GM19035 (cell line): Measurements from ENCODE around the gene JAM3.
"Not testable (repeated sequence)": the region's sequence is repeated elsewhere in the genome, so short reads cannot be mapped to it uniquely, and the experiment has no call there.

Experiments
- ATAC-seq: cut with Tn5 transposase; IDR thresholded peaks from one replicate; pipeline ENCODE4 v1.9.1; 2021; ENCODE audit not compliant: unreplicated experiment

JAM3 gene

DNA sequence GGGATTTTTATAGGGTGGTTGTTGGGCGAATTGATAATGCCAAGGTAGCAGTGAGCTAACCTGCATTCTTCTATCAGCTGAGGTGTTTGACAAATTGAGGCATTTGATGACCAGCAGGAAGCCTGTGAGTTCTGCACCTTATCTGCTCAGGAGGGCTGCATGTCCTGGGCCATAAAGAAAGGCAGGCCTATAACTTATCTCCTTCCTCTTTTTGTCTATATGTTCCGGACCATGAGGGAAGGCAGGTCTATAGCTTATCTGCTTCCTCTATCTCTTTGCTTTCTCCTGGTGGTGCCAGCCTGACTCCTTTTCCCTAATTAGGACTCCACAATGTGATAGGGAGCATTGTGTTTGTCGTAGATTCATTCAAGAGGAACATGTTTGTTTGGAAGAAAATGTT, 8.6 kb upstream of the JAM3 start:
- ATAC-seq: no peak

DNA sequence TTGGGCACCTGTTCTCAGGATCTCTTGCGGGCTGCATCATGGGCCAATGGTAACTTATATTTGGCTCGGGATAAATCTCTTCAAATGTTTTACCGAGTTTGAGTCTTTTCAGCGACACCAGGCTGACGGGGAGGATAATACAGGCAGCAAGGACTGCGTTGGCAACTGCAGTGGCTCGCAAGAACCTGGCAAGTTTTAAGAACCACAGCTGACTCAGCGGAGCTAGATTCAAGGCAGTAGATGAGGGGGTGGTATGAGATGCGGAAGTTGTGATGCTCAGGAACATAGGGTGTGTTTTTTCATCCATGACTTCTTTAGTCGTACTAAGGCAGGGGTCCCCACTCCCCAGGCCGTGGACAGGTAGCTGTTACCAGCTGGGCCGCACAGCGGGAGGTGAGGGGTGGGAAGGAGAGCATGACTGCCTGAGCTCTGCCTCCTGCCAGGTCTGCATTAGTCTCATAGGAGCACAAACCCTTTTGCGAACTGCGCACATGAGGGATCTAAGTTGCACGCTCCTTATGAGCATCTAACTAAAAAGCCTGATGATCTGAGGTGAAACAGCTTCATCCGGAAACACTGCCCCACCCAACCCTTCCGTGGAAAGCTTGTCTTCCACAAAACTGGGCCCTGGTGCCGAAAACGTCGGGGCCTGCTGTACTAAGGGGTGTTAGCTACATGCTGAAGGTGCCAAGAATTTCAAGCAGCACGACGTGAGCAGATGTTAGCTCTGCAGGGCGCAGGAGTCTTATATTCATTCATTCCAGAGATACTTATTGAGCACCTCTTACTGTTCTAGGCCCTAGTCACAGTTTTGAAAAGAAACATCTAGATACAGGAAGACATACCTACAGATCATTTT, 6.4 kb upstream of the JAM3 start:
- ATAC-seq: no peak

DNA sequence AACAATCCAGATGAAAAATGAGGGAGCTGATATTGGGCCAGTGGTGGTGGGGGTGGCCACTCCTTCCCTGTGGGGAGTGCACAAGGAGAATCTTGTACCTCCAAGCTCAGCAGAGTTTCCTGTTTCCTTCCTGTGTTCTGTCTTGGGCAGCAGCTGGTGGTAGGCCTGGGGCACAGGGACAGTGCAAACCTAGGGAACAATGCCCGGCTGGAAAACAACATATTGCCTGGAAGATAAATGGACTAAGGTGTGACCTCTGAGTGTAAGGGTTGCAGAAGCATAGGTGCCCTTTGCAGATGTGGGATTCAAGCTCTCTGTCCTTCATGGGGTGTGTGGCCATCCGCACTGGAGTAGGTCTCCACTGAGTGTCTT, 5.8 kb upstream of the JAM3 start:
- ATAC-seq: no peak

DNA sequence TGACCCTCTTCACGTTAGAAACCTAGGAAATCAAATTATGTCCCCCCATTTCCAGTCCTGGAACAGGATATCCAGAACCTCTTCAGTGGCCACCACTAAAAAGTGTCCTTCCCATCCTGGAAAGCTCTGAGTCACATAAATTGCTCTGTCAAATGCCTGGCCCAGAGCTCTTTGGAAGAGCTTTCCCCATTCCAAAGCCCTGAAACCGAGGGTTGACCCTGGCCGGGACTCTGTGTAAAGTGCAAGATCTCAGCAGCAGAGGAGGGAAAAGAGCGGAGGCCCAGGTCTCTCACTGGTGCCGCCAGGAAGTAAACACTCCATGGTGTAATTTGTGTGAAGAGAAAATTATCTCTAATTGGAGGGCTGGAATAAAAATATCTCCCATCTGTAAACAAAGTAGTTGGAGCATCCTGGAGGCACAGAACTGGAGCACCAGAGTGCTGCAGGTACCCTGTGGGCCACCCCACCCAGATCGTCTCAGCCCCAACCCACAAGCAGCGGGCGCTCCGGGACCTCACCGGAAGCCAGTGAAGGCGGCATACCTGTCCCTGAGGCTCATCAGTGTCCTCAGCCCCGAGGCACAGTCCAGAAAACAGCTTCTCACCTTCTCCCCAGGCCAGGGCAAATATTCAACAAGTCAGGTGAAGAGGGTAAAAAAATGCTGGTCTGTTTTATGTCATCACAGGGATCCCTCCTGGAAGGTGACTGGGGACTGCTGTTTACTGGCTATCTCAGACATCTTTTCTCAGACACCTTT, 4.7 kb upstream of the JAM3 start:
- no peak for ATAC-seq

DNA sequence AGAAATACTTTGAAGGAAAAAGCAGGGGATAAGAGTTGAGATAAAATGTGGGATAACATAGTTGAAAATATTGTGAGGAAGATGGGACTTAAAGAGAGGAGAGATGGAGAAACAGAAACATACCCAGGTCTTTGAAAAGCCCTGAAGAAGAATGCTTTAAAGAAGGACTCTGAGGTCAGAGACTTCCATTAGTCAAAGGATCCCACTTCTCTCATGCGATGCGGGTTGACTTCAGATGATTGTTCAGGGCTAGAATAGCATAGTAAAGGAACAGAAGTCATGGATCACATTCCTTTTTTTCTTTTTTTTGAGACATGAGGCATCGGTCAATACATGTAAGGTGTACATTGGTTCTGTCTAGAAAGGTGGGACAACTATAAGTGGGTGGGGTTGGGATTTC, 3.5 kb upstream of the JAM3 start:
- no peak for ATAC-seq

DNA sequence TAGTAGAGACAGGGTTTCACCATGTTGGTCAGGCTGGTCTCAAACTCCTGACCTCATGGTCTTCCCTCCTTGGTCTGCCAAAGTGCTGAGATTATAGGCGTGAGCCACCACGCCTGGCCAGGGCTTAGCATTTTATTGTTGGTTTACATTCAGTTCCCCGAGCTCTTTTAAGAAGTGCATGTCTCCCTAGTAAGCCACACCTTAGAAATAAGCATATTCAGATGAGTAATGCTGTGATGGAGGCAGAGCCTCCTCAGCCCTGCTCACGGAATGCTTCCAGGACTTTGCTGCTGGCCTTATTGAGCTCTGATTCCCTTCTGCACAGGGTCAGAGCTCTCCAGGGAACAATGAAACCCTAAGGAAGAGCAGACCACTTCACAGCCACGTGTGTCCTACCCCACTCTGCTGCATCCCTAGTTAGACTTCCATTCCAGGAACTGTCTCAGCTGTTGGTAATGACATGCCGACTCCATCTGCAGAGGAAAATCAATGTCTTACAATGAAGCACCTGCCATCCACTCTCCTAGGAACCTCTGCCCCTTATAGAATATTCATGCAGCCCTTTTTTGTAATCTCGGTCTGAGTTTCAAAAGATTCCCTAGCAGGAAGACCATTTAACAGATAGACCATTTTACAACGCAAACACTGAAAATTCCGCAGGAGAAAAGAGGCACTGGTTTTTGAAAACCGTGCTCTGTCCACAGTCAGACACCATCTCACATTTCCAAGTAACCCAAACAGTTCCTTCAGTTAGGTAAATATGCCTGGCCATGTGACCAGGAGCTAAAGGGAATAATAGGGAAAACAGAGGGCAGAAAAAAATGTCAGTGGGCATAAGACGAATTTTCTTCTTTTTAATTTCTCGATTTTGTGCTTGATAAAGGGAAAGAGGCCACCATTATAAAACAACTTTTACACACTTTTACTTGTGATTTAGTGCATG, 1.7 kb upstream of the JAM3 start:
- ATAC-seq: no peak

DNA sequence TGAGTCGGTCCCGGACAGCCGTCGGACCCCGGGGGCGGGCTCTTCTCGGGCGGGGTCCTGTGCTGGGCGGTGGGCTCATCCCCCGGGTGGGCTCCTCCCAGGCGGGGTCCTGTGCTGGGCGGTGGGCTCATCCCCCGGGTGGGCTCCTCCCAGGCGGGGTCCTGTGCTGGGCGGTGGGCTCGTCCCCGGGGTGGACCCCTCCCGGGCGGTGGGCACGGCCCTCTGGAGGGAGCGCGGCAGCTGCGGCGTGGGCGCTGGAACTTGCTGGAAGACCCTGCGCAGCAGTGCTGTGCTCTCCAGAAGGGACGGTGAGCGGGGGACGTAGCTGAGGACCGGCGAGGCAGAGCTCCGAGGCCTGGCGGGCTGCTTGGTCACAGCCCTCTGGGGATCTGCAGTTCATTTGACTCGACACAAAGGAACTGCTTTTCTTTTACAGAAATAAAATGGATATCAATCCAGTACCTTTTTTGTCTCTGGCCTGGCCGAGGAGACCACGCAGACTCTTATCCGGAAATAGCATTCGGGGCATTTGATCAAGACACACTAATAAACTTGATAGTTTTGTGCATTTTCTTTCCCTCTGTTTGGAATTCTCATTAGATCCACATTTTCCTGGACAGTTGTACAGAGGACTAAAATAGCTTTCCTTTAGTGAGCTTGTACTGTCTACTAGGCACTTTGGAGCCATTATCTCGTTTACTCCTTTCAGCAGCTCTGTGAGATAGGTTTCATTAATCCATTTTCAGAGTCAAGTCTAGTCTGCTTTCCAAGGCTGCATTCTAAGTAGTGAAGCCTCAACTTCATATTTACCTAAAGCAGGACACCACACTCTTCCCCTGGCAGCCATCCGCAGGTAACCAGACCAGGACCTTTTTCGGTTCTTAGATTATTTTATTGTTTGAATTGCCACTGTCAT, 812 bp downstream of the JAM3 start:
- ATAC-seq: no peak

DNA sequence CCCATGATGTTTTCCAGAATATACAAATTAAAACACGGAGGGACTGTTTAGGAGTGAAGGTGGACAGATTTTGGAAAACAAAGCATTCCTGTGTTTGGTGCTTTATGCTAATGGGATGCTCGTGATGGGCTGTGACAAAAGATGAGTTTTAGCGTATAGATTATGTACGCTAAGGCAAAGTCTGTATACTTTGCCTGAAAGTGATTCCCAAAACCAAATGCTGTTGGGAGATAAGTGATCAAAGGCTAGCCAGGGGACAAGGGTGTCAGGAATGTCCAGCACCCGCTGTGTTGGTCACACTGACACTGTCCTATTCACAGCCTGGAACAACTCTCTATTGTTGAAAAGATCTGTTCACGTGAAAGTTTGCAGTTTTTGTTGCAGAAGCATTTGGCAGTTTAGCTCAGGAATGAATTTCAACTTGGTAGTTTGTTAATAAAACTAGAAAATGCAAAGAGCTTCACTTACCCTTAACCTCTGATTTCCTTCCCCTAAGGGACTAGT, 1.5 kb downstream of the JAM3 start:
- no peak for ATAC-seq

DNA sequence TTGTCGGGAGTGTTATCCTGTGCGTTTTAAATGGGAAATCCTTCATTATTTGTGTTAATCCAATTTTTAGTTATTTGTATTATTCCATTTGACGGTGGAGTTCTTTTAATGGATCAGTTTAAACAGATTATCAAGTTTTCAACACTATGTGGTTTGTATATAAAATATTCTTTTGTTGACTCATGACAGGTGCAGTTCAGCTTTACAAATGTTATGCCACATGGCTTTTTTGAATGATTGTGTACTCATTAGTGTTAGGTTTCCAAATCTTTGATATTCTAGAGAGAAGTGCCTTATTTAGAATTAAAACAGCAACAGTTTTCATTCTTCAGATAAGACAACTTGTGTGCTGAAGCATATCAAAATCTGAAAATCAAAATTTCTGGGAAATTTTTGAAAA, 2.4 kb downstream of the JAM3 start:
- ATAC-seq: no peak

DNA sequence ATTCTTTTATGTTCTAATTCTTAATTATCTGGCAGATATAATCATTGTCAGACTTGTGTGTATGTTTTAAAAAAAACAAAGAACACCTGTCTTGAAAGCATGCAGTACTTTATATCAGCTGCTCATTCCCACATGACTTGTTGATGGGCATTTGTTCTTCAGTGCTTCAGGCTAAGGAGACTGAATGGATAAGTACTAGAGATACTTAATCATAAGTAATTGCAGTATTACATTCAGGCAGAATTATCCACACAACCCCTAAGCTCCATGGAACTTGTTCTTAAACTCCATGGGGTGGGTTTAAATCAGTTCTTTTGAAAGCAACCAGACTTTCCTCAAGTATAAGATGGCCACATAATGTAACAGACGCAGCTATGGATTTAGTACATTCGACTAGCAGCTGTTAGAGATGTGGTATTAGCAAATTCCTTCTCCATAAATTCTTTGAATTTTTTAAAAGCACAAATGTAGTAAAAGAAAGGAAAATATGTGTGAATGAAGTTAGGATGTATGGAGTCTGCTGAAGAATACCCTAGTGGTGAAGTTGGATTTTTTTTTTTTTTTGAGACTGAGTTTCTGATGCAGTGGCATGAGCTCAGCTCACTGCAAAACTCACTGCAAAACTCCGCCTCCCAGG, 3.0 kb downstream of the JAM3 start:
- no peak for ATAC-seq

DNA sequence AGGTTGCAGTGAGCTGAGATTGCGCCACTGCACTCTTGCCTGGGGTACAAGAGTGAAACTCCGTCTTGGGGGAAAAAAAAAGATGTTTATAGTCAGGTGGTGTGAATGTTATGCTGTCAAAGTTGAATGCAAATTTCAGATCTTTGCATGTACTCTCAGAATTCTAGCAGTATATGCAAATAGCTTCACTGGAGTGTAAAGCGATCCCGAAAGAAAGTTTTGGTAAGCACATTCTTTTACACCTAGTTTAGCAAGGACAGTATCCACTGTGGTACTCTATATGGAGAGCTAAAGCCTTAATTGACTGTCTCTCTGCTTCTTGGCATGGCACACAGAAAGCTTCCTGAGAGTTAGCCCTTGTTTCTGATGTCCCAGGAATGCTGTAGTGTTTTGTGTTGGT, 4.0 kb downstream of the JAM3 start:
- peak; percentile 56 for ATAC-seq

DNA sequence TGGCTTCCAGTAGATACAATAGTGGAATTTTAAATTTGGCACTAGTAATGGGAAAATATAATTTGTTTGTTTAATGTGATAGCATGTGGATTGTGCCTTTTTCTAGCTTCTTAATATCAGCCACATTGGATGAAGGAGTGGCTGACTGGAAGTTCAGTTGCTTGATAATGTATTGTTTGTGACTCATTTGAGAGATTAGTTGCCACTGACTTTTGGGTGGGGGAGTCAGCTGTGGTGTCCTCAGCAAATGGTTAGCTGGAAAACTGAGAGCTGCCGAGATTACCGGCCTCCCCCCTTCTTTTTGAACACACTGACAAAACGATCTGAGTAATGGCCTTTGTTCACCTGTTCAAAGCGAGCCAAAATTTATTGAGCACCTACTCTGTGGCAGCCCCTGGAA, 5.5 kb downstream of the JAM3 start:
- ATAC-seq: no peak

DNA sequence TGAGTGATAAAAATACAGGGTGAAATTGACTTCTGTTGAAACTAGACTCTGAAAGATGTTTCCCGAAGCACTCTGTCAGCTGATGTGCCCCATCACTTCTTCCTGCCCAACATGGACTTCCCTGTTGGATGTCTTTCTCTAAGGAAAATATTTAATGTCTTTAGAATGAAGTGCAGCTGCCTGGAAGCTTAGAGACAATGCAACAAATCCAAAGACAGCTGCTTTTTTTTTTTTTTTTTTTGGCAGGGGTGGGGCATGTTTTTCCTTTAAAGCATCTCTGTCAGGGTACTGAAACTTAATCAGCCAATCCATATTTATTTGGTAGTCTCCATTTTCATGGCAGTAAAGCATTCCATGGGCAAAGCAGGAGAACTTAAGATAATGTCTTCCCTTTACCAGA, 5.9 kb downstream of the JAM3 start:
- ATAC-seq: no peak

DNA sequence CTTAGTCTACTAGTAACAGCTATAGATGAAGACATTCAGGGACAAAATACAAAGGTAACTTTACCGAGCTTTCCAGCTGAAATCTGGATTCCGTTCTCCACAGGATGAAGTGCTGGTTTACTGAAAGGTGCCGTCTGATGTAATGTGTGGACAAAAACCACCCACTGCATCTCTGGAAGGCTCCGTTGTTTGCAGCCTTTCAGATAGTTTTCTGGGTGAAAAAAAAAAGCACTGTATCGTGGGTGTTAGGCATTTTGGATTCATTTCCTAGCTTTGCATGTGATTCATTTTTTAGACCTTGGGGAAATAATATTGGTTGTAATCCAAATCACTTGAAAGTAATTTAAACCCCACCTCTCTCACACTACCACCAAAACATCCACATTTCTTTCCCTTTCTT, 10.4 kb downstream of the JAM3 start:
- no peak for ATAC-seq

DNA sequence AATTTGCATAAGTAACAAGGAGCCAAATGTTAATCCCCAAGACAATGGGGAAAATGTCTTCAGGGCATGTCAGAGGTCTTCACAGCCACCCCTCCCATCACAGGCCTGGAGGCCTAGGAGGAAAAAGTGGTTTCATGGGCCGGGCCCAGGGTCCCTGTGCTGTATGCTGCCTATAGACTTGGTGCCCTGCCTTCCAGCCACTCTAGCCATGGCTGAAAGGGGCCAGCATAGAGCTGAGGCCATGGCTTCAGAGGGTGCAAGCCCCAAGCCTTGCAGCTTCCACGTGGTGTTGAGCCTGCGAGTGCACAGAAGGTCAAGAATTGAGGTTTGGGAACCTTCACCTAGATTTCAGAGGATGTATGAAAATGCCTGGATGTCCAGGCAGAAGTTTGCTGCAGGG, 12.4 kb downstream of the JAM3 start:
- not testable (repeated sequence) for ATAC-seq

DNA sequence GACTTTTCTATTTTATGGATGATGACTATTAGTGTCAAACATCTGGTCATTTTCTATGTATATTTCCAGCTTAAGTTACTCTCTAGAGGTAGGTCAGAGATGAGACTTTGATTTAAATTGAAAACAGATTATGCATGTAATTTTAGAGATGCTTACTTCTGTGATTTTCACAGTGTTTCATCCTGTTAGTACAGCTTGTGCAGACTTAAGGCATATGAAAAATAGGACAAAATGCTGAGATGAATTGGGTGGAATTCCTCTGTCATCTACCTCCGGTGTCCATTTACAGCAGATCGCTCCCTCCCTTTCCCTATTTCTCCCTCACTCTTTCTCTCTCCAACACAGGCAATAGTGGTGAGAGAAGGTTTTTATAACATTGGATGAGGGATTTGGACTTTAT, 14.1 kb downstream of the JAM3 start:
- ATAC-seq: no peak

DNA sequence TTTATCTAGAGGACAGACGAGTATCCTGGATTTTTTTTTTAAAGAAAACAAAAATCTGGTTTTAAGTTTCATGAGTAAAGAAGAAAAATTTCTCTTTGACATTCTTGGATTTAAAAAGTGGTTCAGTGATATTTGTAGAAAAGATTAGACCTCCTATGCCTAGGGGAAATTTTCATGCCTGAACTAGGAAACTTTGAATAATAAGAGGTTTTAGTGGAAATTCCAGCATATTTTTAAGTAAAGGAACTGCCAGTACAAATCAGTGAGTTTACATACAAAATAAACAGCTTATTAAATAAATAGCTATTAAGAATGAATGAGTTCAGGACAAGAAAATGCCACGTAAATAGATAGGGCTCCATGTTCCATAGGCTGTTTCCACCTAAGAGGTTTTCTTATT, 17.5 kb downstream of the JAM3 start:
- ATAC-seq: no peak

DNA sequence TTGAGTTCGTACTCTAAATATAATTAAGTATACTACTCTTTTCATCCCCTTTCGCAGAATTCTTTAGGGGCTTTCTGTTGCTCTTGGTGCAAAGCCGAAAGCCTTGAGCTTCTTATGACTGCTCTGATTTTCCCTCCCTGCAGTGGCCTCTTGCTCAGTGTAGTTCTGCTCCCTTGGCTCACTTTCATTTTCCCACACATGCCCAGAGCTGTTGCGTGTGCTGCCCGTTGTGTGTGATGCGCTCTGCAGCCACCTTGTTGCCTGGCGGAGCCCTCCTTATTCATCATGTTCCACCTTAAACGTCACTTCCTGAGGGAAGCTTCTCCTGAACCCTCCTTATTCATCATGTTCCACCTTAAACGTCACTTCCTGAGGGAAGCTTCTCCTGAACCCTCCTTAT, 23.1 kb downstream of the JAM3 start:
- ATAC-seq: not testable (repeated sequence)

DNA sequence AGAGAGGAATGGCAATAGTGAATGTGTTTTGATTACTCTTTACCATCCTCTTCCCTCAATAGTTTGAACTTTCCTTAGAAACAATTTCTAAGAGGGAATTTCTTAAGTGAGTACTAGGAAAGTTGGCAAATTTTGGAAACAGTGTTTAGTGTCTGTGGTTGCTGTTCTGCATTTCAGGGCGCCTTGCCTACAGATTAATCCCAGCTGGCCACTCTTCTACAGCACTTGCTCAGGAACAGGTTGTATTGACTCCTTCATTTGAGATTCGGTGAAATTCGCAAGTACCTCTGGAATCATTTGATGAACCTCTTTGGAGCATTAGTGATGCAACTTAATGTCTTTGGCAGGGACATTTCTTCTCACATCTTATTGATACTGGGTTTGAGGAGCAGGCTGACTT, 28.3 kb downstream of the JAM3 start:
- ATAC-seq: no peak
